ENCODE measurements around the gene FAM114A1. TPM values are rescaled to one million over a fixed set of nuclear protein-coding genes. Genes with fewer than 3 reads are reported as not detected.
A peak's percentile ranks its signal among the peaks of the same experiment; 100 is the strongest.

Gene FAM114A1
- total RNA-seq, 4 donors from 2014 or later, result 36.9 to 85.9 (median 44.5) TPM

GRCh38 chr4:38846015-38846414, 21.6 kb upstream of the FAM114A1 start:
- no peaks in the 10 kb centered on the region for H3K4me1 ChIP-seq
- H3K27me3 ChIP-seq, result no peaks in the 10 kb centered on the region
- TF ChIP-seq CTCF (IDR thresholded peaks at IDR 0.05), result no peak
- TF ChIP-seq POLR2AphosphoS5 (IDR thresholded peaks at IDR 0.05), result no peak
- TF ChIP-seq EP300 (IDR thresholded peaks at IDR 0.05), result no peak
- TF ChIP-seq POLR2A (IDR thresholded peaks at IDR 0.05), result no peak
- 98% methylated on average over 3 of the region's 3 CpGs for WGBS
- H3K4me3 ChIP-seq, result no peak overlapping the region
- no peak overlapping the region for H3K27ac ChIP-seq
- DNase-seq (ENCODE audit: low spot score in 2 of 2), result no peak
- no peaks in the 10 kb centered on the region for H3K9me3 ChIP-seq
- no peaks in the 10 kb centered on the region for H3K36me3 ChIP-seq

GRCh38 chr4:38855466-38855865, 12.1 kb upstream of the FAM114A1 start:
- 81% methylated on average over 5 of the region's 5 CpGs for WGBS
- H3K9me3 ChIP-seq, result no peaks in the 10 kb centered on the region
- TF ChIP-seq EP300 (IDR thresholded peaks at IDR 0.05) (no peak), CTCF (IDR thresholded peaks at IDR 0.05) (no peak), POLR2A (IDR thresholded peaks at IDR 0.05) (no peak), POLR2AphosphoS5 (IDR thresholded peaks at IDR 0.05) (no peak)

GRCh38 chr4:38856046-38856445, 11.6 kb upstream of the FAM114A1 start:
- DNase-seq (ENCODE audit: low spot score in 2 of 2), result no peak
- peaks cover 17% of the 10 kb centered on the region for H3K4me1 ChIP-seq
- H3K36me3 ChIP-seq, result no peaks in the 10 kb centered on the region
- H3K27me3 ChIP-seq, result no peaks in the 10 kb centered on the region
- H3K27ac ChIP-seq, result peak overlapping the region; percentile 80
- peak overlapping the region; percentile 31 for H3K4me3 ChIP-seq
- TF ChIP-seq EP300 (IDR thresholded peaks at IDR 0.05), result no peak
- TF ChIP-seq POLR2AphosphoS5 (IDR thresholded peaks at IDR 0.05), result no peak
- no peak for TF ChIP-seq CTCF (IDR thresholded peaks at IDR 0.05)
- WGBS, result 33% methylated on average over 4 of the region's 4 CpGs
- no peaks in the 10 kb centered on the region for H3K9me3 ChIP-seq

More at GRCh38 chr4:38855466-38855865, 12.1 kb upstream of the FAM114A1 start:
- Histone ChIP-seq H3K4me3 (peak overlapping the region; percentile 31), H3K27me3 (no peaks in the 10 kb centered on the region), H3K27ac (peak overlapping the region; percentile 80), H3K4me1 (peaks cover 17% of the 10 kb centered on the region), H3K36me3 (no peaks in the 10 kb centered on the region)
- no peak for DNase-seq (ENCODE audit: low spot score in 2 of 2)

- Histone ChIP-seq H3K36me3 (no peaks in the 10 kb centered on the region), H3K27me3 (no peaks in the 10 kb centered on the region), H3K27ac (peak within 1 kb of the TSS; percentile 80), H3K9me3 (no peaks in the 10 kb centered on the region), H3K4me1 (peaks cover 17% of the 10 kb centered on the region), H3K4me3 (peak within 1 kb of the TSS; percentile 31)
- TF ChIP-seq POLR2A (IDR thresholded peaks at IDR 0.05), result no peak
- TF ChIP-seq EP300 (IDR thresholded peaks at IDR 0.05), result no peak
- peak; percentile 56 to 63 for TF ChIP-seq CTCF (IDR thresholded peaks at IDR 0.05)
- TF ChIP-seq POLR2AphosphoS5 (IDR thresholded peaks at IDR 0.05), result no peak
- no peak for DNase-seq (ENCODE audit: low spot score in 2 of 2)
- WGBS, result 24% methylated on average over 8 of the region's 8 CpGs
These were observed 10.9 kb upstream of the FAM114A1 start, which contains the start of gene TLR6 for GRCh38 chr4:38856524-38857337. Gene TLR6, minus strand, starts transcription at chr4:38856817. Its CDS starts 27,344 bp downstream, at chr4:38829473.

GRCh38 chr4:38857354-38858096, 10.1 kb upstream of the FAM114A1 start:
- no peak overlapping the region for H3K4me3 ChIP-seq
- H3K4me1 ChIP-seq, result peaks cover 17% of the 10 kb centered on the region
- WGBS, result 14% methylated on average over 3 of the region's 3 CpGs
- H3K27me3 ChIP-seq, result no peaks in the 10 kb centered on the region
- TF ChIP-seq POLR2AphosphoS5 (IDR thresholded peaks at IDR 0.05) (peak in 2 of 3 donors; percentile 14 to 63), POLR2A (IDR thresholded peaks at IDR 0.05) (no peak), EP300 (IDR thresholded peaks at IDR 0.05) (no peak), CTCF (IDR thresholded peaks at IDR 0.05) (no peak)
- peak overlapping the region; percentile 80 for H3K27ac ChIP-seq
- no peaks in the 10 kb centered on the region for H3K36me3 ChIP-seq
- H3K9me3 ChIP-seq, result no peaks in the 10 kb centered on the region
- DNase-seq (ENCODE audit: low spot score in 2 of 2), result peak in 1 of 2 donors; percentile 76
